Gastroesophageal sphincter (tissue), 4 donors: ENCODE data around the gene ARF1. TPM values are rescaled to one million over a fixed set of nuclear protein-coding genes. Genes with fewer than 3 reads are reported as not detected.
"Not testable (repeated sequence)": the region's sequence is repeated elsewhere in the genome, so short reads cannot be mapped to it uniquely, and the experiment has no call there.

Experiments used
- ATAC-seq: fragments of 150-250 bp; one replicate; pipeline ENCODE4 v1.9.1; 2016; ENCODE audit warnings: mild to moderate bottlenecking, moderate library complexity
- H3K27ac ChIP-seq, 4 donors: fragments of 200-600 bp; sonication (generic) in 3 of 4; 1 replicate in 3 of 4; 2 replicates in 1 of 4; pipeline ENCODE4 v1.5.1; 2016 to 2019
- H3K27me3 ChIP-seq: fragments of 200-600 bp; sonication (generic); one replicate; pipeline ENCODE4 v1.5.1; 2019
- H3K36me3 ChIP-seq, 2 donors: fragments of 200-600 bp; sonication (generic); one replicate each; pipeline ENCODE4 v1.5.1; 2019; ENCODE audit warnings: control low read depth in 1 of 2
- H3K4me1 ChIP-seq, 3 donors: fragments of 200-600 bp; sonication (generic); 1 replicate in 2 of 3; 2 replicates in 1 of 3; pipeline ENCODE4 v1.5.1; 2016 to 2019; ENCODE audit warnings: control low read depth in 2 of 3
- H3K4me3 ChIP-seq, 2 donors: fragments of 200-600 bp; sonication (generic); one replicate each; pipeline ENCODE4 v1.5.1; 2019; ENCODE audit warnings: mild to moderate bottlenecking in 1 of 2, moderate library complexity in 1 of 2
- H3K9me3 ChIP-seq, 3 donors: fragments of 200-600 bp; sonication (generic); one replicate each; pipeline ENCODE4 v1.5.1; 2017 to 2019; ENCODE audit warnings: control low read depth in 2 of 3
- EP300 ChIP-seq: sonication (generic); formaldehyde crosslinking; IDR thresholded peaks from one replicate; pipeline ENCODE4 v1.6.1; 2017; ENCODE audit warnings: antibody characterized with exemption, mild to moderate bottlenecking
- POLR2A ChIP-seq, 2 donors: fragments of 450-650 bp; IDR thresholded peaks; one replicate each; pipeline ENCODE4 v1.6.1; 2017; ENCODE audit warnings: antibody characterized with exemption in 2 of 2, mild to moderate bottlenecking in 2 of 2, moderate library complexity in 1 of 2
- POLR2AphosphoS5 ChIP-seq: sonication (generic); formaldehyde crosslinking; IDR thresholded peaks from one replicate; pipeline ENCODE4 v1.6.1; 2017; ENCODE audit warnings: antibody characterized with exemption
- WGBS, 2 donors: methylation state at CpG; one replicate each; pipeline ENCODE4 v1.1.5; 2018; ENCODE audit warnings: low coverage in 1 of 2; 5-methylcytosine and 5-hydroxymethylcytosine counted together
- total RNA-seq, 4 donors: library from RNA; depleted of rRNA; stranded (reverse); fragments of >200 nt; gene quantifications; one replicate each; pipeline ENCODE4 v1.1.0, GENCODE V29; 2016
- TF ChIP-seq, protein P1 (sequence below), 4 experiments: fragments of 200-600 bp in 2 of 4; fragments of 450-650 bp in 2 of 4; sonication (generic) in 1 of 4; IDR thresholded peaks; one replicate each; pipeline ENCODE4 v1.5.1; 2017 to 2019; ENCODE audit warnings: antibody characterized with exemption in 4 of 4, mild to moderate bottlenecking in 2 of 4, moderate library complexity in 2 of 4

The ARF1 gene
- total RNA-seq, 4 donors from 2014 or later, result 256 to 385 (median 303) TPM

DNA sequence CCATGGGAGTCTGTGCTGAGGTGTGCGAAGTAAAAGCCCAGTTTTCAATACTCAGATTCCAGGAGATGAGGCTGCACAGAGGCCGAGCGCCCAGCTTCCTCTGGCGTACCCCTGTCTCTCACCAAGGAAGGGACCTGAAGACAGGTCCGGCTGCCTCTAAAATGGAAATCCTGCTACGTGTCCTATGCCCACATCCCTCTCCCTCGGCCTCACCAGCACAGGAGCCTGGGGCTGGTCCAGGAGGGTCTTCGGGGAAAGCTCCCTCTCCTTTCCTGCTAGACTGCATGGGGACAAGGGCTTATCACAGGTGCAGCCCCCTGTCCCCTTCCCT, 26.2 kb downstream of the ARF1 start:
- peak overlapping the region; percentile 89 to 93 for H3K4me3 ChIP-seq
- peaks cover 3 to 38% (median 13%) of the 10 kb centered on the region in 3 donors for H3K4me1 ChIP-seq
- WGBS, 2 donors, result 0 to 17% methylated on average over 2 to 3 of the region's 8 CpGs
- TF ChIP-seq POLR2A (IDR thresholded peaks at IDR 0.05) (no peak), EP300 (no peak), POLR2AphosphoS5 (no peak)
- TF ChIP-seq, protein P1, sequence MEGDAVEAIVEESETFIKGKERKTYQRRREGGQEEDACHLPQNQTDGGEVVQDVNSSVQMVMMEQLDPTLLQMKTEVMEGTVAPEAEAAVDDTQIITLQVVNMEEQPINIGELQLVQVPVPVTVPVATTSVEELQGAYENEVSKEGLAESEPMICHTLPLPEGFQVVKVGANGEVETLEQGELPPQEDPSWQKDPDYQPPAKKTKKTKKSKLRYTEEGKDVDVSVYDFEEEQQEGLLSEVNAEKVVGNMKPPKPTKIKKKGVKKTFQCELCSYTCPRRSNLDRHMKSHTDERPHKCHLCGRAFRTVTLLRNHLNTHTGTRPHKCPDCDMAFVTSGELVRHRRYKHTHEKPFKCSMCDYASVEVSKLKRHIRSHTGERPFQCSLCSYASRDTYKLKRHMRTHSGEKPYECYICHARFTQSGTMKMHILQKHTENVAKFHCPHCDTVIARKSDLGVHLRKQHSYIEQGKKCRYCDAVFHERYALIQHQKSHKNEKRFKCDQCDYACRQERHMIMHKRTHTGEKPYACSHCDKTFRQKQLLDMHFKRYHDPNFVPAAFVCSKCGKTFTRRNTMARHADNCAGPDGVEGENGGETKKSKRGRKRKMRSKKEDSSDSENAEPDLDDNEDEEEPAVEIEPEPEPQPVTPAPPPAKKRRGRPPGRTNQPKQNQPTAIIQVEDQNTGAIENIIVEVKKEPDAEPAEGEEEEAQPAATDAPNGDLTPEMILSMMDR (IDR thresholded peaks at IDR 0.05), result no peak
- H3K9me3 ChIP-seq, result no peaks in the 10 kb centered on the region
- no peak for ATAC-seq
- no peaks in the 10 kb centered on the region for H3K27me3 ChIP-seq
- peak overlapping the region; percentile 94 to 97 (median 95) for H3K27ac ChIP-seq
- H3K36me3 ChIP-seq, result peaks cover 0 to 29% of the 10 kb centered on the region in 2 donors

DNA sequence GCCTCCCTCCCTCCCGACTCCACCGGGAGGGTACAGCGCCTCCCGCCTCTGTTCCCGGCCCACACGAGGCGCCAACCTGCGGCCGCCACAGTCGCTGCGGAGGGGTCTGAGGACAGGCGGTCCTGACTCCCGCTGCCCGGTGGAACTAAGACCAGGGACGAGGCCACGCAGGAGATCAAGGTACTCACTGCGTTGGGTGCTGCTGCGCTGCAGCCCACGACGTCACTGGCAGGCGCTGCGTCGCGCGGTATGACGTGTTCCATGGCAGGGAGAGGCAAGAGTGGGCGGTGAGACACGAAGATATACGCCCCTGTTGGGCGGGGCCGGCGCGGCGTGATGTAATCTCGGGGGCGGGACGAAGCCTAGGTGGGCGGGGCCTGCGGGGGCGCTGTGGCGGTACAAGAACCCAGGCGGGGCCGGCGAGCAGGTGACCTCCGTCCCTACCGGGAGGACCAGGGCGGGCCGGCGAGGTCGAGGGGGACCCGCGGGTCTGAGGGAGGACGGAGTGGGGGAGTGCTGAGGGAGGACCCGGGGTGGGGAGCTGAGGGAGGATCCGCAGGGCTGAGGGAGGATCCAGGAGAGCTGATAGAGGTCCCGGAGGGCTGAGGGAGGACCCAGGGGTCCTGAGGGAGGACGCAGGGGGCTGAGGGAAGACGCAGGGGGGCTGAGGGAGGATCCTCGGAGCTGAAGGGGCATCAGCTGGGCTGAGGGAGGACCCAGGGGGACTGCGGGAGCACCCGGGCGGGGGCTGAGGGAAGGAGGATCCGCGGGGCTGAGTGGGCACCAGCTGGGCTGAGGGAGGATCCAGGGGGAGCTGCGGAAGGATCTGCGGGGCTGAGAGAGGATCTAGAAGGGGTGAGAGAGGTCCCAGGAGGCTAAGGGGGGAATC, 26.8 kb downstream of the ARF1 start, which contains the start of gene MRPL55:
Gene MRPL55, minus strand, starts transcription at position 227 of the 889 bp plus-strand sequence. CDS start 1,039 bp downstream, outside the sequence.
- 0% methylated on average over 5 to 11 of the region's 66 CpGs for WGBS, 2 donors
- peaks cover 3 to 32% (median 10%) of the 10 kb centered on the region in 3 donors for H3K4me1 ChIP-seq
- TF ChIP-seq, protein P1 (IDR thresholded peaks at IDR 0.05), result peak in 2 of 4 experiments; percentile 1 to 26
- TF ChIP-seq EP300 (no peak), POLR2A (IDR thresholded peaks at IDR 0.05) (peak; percentile 95 to 96), POLR2AphosphoS5 (peak; percentile 100)
- ATAC-seq, result peak; percentile 94
- H3K4me3 ChIP-seq, result peak within 1 kb of the TSS; percentile 89 to 93
- no peaks in the 10 kb centered on the region for H3K9me3 ChIP-seq
- peak within 1 kb of the TSS; percentile 94 to 97 (median 95) for H3K27ac ChIP-seq
- H3K27me3 ChIP-seq, result no peaks in the 10 kb centered on the region
- H3K36me3 ChIP-seq, result peaks cover 0 to 29% of the 10 kb centered on the region in 2 donors

DNA sequence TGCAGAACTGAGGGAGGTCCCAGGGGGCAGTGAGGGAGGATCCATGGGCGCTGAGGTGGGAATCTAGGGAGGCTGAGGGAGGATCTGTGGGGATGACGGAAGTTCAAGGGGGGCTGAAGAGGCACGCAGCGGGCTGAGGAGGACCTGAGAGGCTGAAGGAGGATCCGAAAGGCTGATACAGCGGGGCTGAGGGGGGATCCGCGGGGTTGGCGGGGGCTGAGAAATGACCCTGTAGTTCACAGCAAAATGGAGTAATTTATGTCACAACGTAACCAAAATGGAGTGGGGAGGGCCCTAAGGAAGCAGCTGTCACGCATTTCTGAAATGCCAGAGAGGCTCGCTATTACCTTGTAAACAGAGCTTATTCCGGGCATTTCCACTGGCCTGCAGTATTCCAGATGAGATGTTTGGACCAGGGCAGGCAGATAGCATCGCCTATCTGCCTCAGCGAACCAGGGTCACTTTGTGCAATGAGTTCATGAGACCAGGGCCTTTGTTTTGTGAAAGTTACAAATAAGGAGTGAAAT, 27.5 kb downstream of the ARF1 start:
- Histone ChIP-seq H3K27me3 (no peaks in the 10 kb centered on the region), H3K4me1 (peaks cover 3 to 32% (median 10%) of the 10 kb centered on the region in 3 donors), H3K36me3 (peaks cover 0 to 29% of the 10 kb centered on the region in 2 donors), H3K9me3 (no peaks in the 10 kb centered on the region), H3K4me3 (peak overlapping the region; percentile 89 to 93), H3K27ac (peak overlapping the region; percentile 90 to 97 (median 95))
- TF ChIP-seq EP300 (no peak), POLR2AphosphoS5 (peak; percentile 43)
- peak; percentile 39 for ATAC-seq
- WGBS, 2 donors, result 16 to 22% methylated on average over 10 to 12 of the region's 15 CpGs

DNA sequence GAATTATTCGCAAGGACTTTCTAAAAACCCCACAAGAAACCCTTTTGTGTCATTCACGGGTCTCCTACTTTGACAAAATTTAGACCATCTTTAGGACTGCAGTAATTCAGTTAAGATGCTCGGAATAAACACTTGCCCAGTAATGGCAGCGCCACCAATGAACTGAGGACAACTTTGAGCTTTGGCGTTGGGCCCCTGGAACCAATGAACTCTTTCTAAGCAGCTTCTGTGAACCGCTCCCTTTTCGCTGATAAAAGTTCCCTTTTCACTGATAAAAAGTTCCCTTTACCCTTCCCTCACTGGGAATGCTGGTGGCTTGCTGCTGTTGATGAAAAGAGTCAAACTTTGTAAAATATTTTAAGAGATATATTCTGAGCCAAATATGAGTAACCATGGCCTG, 28.0 kb downstream of the ARF1 start:
- TF ChIP-seq POLR2AphosphoS5, result no peak
- TF ChIP-seq, protein P1 (IDR thresholded peaks at IDR 0.05), result no peak
- TF ChIP-seq POLR2A (IDR thresholded peaks at IDR 0.05), result no peak
- TF ChIP-seq EP300, result no peak
- peak overlapping the region in 1 of 2 donors; percentile 93 for H3K4me3 ChIP-seq
- H3K27ac ChIP-seq, result peak overlapping the region in 3 of 4 donors; percentile 94 to 97 (median 96)
- no peaks in the 10 kb centered on the region for H3K27me3 ChIP-seq
- H3K4me1 ChIP-seq, result peaks cover 3 to 32% (median 10%) of the 10 kb centered on the region in 3 donors
- WGBS, 2 donors, result 88 to 92% methylated on average over 7 of the region's 7 CpGs
- H3K9me3 ChIP-seq, result no peaks in the 10 kb centered on the region
- ATAC-seq, result no peak
- peaks cover 0 to 25% of the 10 kb centered on the region in 2 donors for H3K36me3 ChIP-seq

DNA sequence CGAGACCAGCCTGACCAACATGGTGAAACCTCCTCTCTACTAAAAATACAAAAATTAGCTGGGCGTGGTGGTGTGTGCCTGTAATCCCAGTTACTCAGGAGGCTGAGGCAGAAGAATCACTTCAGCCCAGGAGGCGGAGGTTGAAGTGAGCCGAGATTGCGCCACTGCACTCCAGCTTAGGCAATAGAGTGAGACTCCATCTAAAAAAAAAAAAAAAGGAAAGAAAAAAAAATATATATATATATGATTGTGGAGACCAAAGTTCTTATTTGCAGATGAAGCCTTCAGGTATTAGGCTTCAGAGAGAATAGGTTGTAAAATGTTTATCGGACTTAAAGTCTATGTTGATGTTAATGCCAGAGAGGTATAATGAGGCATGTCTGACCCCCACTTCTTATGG, 28.8 kb downstream of the ARF1 start:
- H3K27ac ChIP-seq, ATAC-seq, H3K4me3 ChIP-seq, H3K27me3 ChIP-seq, H3K9me3 ChIP-seq: not testable (repeated sequence)
- WGBS, 2 donors, result 92 to 93% methylated on average over 4 to 6 of the region's 6 CpGs
- Histone ChIP-seq H3K36me3 (peaks cover 0 to 18% of the 10 kb centered on the region in 2 donors), H3K4me1 (peaks cover 3 to 32% (median 10%) of the 10 kb centered on the region in 3 donors)
